Loucy (cell line): Measurements from ENCODE around the gene ZPBP2.

ENCODE experiments used
- H2AFZ ChIP-seq: fragments of 200-600 bp; sonication (generic); 2 replicates; pipeline ENCODE4 v1.6.0; 2016; ENCODE audit warnings: antibody characterized with exemption, mild to moderate bottlenecking, low read length, moderate library complexity
- H3F3A ChIP-seq: fragments of 200-600 bp; 2 replicates; pipeline ENCODE4 v1.6.0; 2016; ENCODE audit warnings: antibody characterized with exemption, low read depth, mild to moderate bottlenecking
- H3K27me3 ChIP-seq: fragments of 200-600 bp; sonication (generic); 2 replicates; pipeline ENCODE4 v1.6.1; 2014; ENCODE audit warnings: low read length, mild to moderate bottlenecking; ENCODE audit not compliant: insufficient read depth, poor library complexity, severe bottlenecking
- H3K36me3 ChIP-seq: fragments of 200-600 bp; sonication (generic); 2 replicates; pipeline ENCODE4 v1.6.1; 2016; ENCODE audit warnings: low read length; ENCODE audit not compliant: insufficient read depth
- H3K4me1 ChIP-seq: fragments of 200-600 bp; sonication (generic); 2 replicates; pipeline ENCODE4 v1.5.1; 2014; ENCODE audit warnings: low read length, mild to moderate bottlenecking; ENCODE audit not compliant: insufficient read depth, poor library complexity, severe bottlenecking
- H3K4me2 ChIP-seq: fragments of 200-600 bp; sonication (generic); 2 replicates; pipeline ENCODE4 v1.6.0; 2014; ENCODE audit warnings: antibody characterized with exemption, low read length, low read depth, mild to moderate bottlenecking; ENCODE audit not compliant: poor library complexity, severe bottlenecking
- H3K4me3 ChIP-seq: fragments of 200-600 bp; sonication (generic); 2 replicates; pipeline ENCODE4 v1.5.1; 2014; ENCODE audit warnings: low read length, mild to moderate bottlenecking, mixed read lengths; ENCODE audit not compliant: poor library complexity, severe bottlenecking
- H3K79me2 ChIP-seq: fragments of 200-600 bp; sonication (generic); 2 replicates; pipeline ENCODE4 v1.6.1; 2014; ENCODE audit warnings: low read length; ENCODE audit not compliant: insufficient read depth
- H3K9ac ChIP-seq: fragments of 200-600 bp; sonication (generic); 2 replicates; pipeline ENCODE4 v1.6.0; 2014; ENCODE audit warnings: mild to moderate bottlenecking, low read depth, low read length, moderate library complexity; ENCODE audit not compliant: poor library complexity, severe bottlenecking
- H3K9me2 ChIP-seq: fragments of 200-600 bp; sonication (generic); replicated peaks from 2 replicates; pipeline ENCODE4 v1.6.1; 2016; ENCODE audit warnings: low read depth, low read length, mixed read lengths
- H3K9me3 ChIP-seq: fragments of 200-600 bp; sonication (generic); 2 replicates; pipeline ENCODE4 v1.6.1; 2014; ENCODE audit warnings: mild to moderate bottlenecking, antibody characterized with exemption, low read length, low read depth; ENCODE audit not compliant: insufficient read depth
- H4K20me1 ChIP-seq: fragments of 200-600 bp; sonication (generic); 2 replicates; pipeline ENCODE4 v1.6.0; 2014; ENCODE audit warnings: antibody characterized with exemption, low read length, mild to moderate bottlenecking; ENCODE audit not compliant: insufficient read depth, poor library complexity, severe bottlenecking
- CTCF ChIP-seq: fragments of 200-600 bp; sonication (generic); conservative IDR thresholded peaks from 2 replicates; pipeline ENCODE4 v1.5.1; 2014; ENCODE audit warnings: mild to moderate bottlenecking, antibody characterized with exemption, low read length
- EZH2phosphoT487 ChIP-seq: fragments of 200-600 bp; IDR thresholded peaks from 2 replicates; pipeline ENCODE4 v1.6.1; 2018; ENCODE audit warnings: antibody characterized with exemption, mild to moderate bottlenecking, moderate library complexity, borderline replicate concordance

Gene ZPBP2

GRCh38 chr17:39834017-39834416, 34.0 kb upstream of the ZPBP2 start:
- Histone ChIP-seq H2AFZ (no peak overlapping the region), H3K9me2 (no peaks in the 10 kb centered on the region), H3K27me3 (no peaks in the 10 kb centered on the region), H3K36me3 (no peaks in the 10 kb centered on the region), H3K9me3 (no peaks in the 10 kb centered on the region; the same call in 1 of the 2 replicates), H3K79me2 (no peaks in the 10 kb centered on the region), H3K4me3 (no peak overlapping the region), H3K4me2 (no peak overlapping the region), H4K20me1 (no peaks in the 10 kb centered on the region), H3K9ac (no peak overlapping the region), H3F3A (no peaks in the 10 kb centered on the region), H3K4me1 (no peaks in the 10 kb centered on the region)
- TF ChIP-seq EZH2phosphoT487 (no peak), CTCF (no peak)

- H3K9me2 ChIP-seq = no peaks in the 10 kb centered on the region
- H3K9me3 ChIP-seq = no peaks in the 10 kb centered on the region; the same call in 1 of the 2 replicates
- H3K4me2 ChIP-seq = no peak overlapping the region
- H2AFZ ChIP-seq = no peak overlapping the region
- H3K4me3 ChIP-seq = no peak overlapping the region
- TF ChIP-seq CTCF = peak; percentile 13; the same call in 1 of the 2 replicates
- TF ChIP-seq EZH2phosphoT487 = no peak
- no peaks in the 10 kb centered on the region for H3K79me2 ChIP-seq
- no peaks in the 10 kb centered on the region for H3K27me3 ChIP-seq
- no peaks in the 10 kb centered on the region for H3K36me3 ChIP-seq
- no peaks in the 10 kb centered on the region for H4K20me1 ChIP-seq
- no peaks in the 10 kb centered on the region for H3K4me1 ChIP-seq
- no peak overlapping the region for H3K9ac ChIP-seq
- no peaks in the 10 kb centered on the region for H3F3A ChIP-seq
These were observed 32.8 kb upstream of the ZPBP2 start for GRCh38 chr17:39835038-39835786.

GRCh38 chr17:39836117-39836516, 31.9 kb upstream of the ZPBP2 start:
- Histone ChIP-seq H3K79me2 (no peaks in the 10 kb centered on the region), H4K20me1 (no peaks in the 10 kb centered on the region), H3K9me2 (no peaks in the 10 kb centered on the region), H3K9me3 (no peaks in the 10 kb centered on the region; the same call in 1 of the 2 replicates), H3K27me3 (no peaks in the 10 kb centered on the region), H3K4me3 (no peak overlapping the region), H3K4me2 (no peak overlapping the region), H3K9ac (no peak overlapping the region), H3K4me1 (no peaks in the 10 kb centered on the region), H2AFZ (no peak overlapping the region), H3F3A (no peaks in the 10 kb centered on the region), H3K36me3 (no peaks in the 10 kb centered on the region)
- no peak for TF ChIP-seq CTCF
